GM23338 (cell line): ENCODE measurements around the gene MC2R. TPM values are rescaled to one million over a fixed set of nuclear protein-coding genes. Genes with fewer than 3 reads are reported as not detected.
A peak's percentile ranks its signal among the peaks of the same experiment; 100 is the strongest.

Experiments
- ATAC-seq: fragments of 200-7000 bp; cut with Tn5 transposase; 3 replicates; pipeline ENCODE4 v1.9.1; 2020
- DNase-seq: peaks from one replicate; pipeline ENCODE4 v3.0.0-alpha.2; 2015; ENCODE audit warnings: low spot score
- H2AFZ ChIP-seq: fragments of 200-600 bp; sonication (generic); 2 replicates; pipeline ENCODE4 v1.8.0; 2016; ENCODE audit warnings: antibody characterized with exemption, mild to moderate bottlenecking, moderate library complexity
- H3F3A ChIP-seq: fragments of 200-600 bp; sonication (generic); replicated peaks from 2 replicates; pipeline ENCODE4 v1.8.0; 2017; ENCODE audit warnings: antibody characterized with exemption, mixed run types, low read depth
- H3K27ac ChIP-seq: fragments of 200-600 bp; sonication (generic); 2 replicates; pipeline ENCODE4 v1.6.1; 2016; ENCODE audit warnings: low read depth
- H3K27me3 ChIP-seq: fragments of 200-600 bp; sonication (generic); 2 replicates; pipeline ENCODE4 v1.8.0; 2016; ENCODE audit warnings: mild to moderate bottlenecking, mixed run types, moderate library complexity; ENCODE audit not compliant: insufficient read depth
- H3K36me3 ChIP-seq: fragments of 200-600 bp; sonication (generic); 2 replicates; pipeline ENCODE4 v1.8.0; 2016; ENCODE audit warnings: mild to moderate bottlenecking; ENCODE audit not compliant: insufficient read depth
- H3K4me1 ChIP-seq: fragments of 200-600 bp; sonication (generic); 2 replicates; pipeline ENCODE4 v1.8.0; 2016; ENCODE audit warnings: mild to moderate bottlenecking, moderate library complexity; ENCODE audit not compliant: insufficient read depth
- H3K4me2 ChIP-seq: fragments of 200-600 bp; sonication (generic); 2 replicates; pipeline ENCODE4 v1.7.1; 2017; ENCODE audit warnings: mixed run types
- H3K4me3 ChIP-seq: fragments of 200-600 bp; sonication (generic); 2 replicates; pipeline ENCODE4 v1.6.1; 2016; ENCODE audit warnings: mixed run types
- H3K79me2 ChIP-seq: fragments of 200-600 bp; sonication (generic); replicated peaks from 2 replicates; pipeline ENCODE4 v1.8.0; 2017; ENCODE audit warnings: mild to moderate bottlenecking; ENCODE audit not compliant: insufficient read depth
- H3K9me2 ChIP-seq: fragments of 200-600 bp; sonication (generic); 2 replicates; pipeline ENCODE4 v1.8.0; 2017; ENCODE audit not compliant: insufficient read depth
- H4K20me1 ChIP-seq: fragments of 200-600 bp; sonication (generic); replicated peaks from 2 replicates; pipeline ENCODE4 v1.8.0; 2017; ENCODE audit warnings: mild to moderate bottlenecking; ENCODE audit not compliant: insufficient read depth
- H3K27ac Mint-ChIP-seq: 2 replicates; pipeline ENCODE4 v1.8.0; 2020; ENCODE audit warnings: inconsistent platforms, mild to moderate bottlenecking, moderate library complexity, mixed read lengths
- H3K27me3 Mint-ChIP-seq: 3 replicates; pipeline ENCODE4 v1.8.0; 2022; ENCODE audit warnings: low read depth, mild to moderate bottlenecking, moderate library complexity, mixed read lengths, inconsistent platforms; ENCODE audit not compliant: insufficient read depth, poor library complexity
- H3K36me3 Mint-ChIP-seq: 3 replicates; pipeline ENCODE4 v1.8.0; 2021; ENCODE audit warnings: low read depth, mild to moderate bottlenecking, inconsistent platforms, moderate library complexity, mixed read lengths
- H3K4me1 Mint-ChIP-seq: 3 replicates; pipeline ENCODE4 v1.8.0; 2020; ENCODE audit warnings: mild to moderate bottlenecking, inconsistent platforms, mixed read lengths
- H3K4me3 Mint-ChIP-seq: 3 replicates; pipeline ENCODE4 v1.8.0; 2021; ENCODE audit warnings: moderate library complexity, mild to moderate bottlenecking, inconsistent platforms, mixed read lengths
- H3K9me3 Mint-ChIP-seq: 3 replicates; pipeline ENCODE4 v1.8.0; 2020; ENCODE audit warnings: moderate library complexity, mild to moderate bottlenecking, inconsistent platforms, mixed read lengths
- CREB1 ChIP-seq: fragments of 250-450 bp; sonication (Bioruptor Pico); IDR thresholded peaks from 2 replicates; pipeline ENCODE4 v1.5.0; 2020; ENCODE audit warnings: low read depth, mild to moderate bottlenecking, moderate library complexity
- ETS1 ChIP-seq: IDR thresholded peaks from 2 replicates; pipeline ENCODE4 v1.6.1; 2016; ENCODE audit warnings: antibody characterized with exemption
- EZH2 ChIP-seq: fragments of 200-600 bp; sonication (generic); IDR thresholded peaks from one replicate; pipeline ENCODE4 v1.8.0; 2017; ENCODE audit warnings: antibody characterized with exemption, mild to moderate bottlenecking, low read depth; ENCODE audit not compliant: unreplicated experiment
- EZH2phosphoT487 ChIP-seq: fragments of 200-600 bp; sonication (generic); IDR thresholded peaks from one replicate; pipeline ENCODE4 v1.8.1; 2018; ENCODE audit warnings: antibody characterized with exemption; ENCODE audit not compliant: unreplicated experiment
- JUNB ChIP-seq: IDR thresholded peaks from one replicate; pipeline ENCODE4 v1.6.1; 2016; ENCODE audit warnings: antibody characterized with exemption; ENCODE audit not compliant: unreplicated experiment
- NANOG ChIP-seq: IDR thresholded peaks from 2 replicates; pipeline ENCODE4 v1.6.1; 2016; ENCODE audit warnings: antibody characterized with exemption, borderline replicate concordance
- POLR2AphosphoS5 ChIP-seq: IDR thresholded peaks from 2 replicates; pipeline ENCODE4 v1.6.1; 2016; ENCODE audit warnings: antibody characterized with exemption, low read depth
- STAT1 ChIP-seq: IDR thresholded peaks from one replicate; pipeline ENCODE4 v1.6.1; 2016; ENCODE audit warnings: antibody characterized with exemption; ENCODE audit not compliant: unreplicated experiment
- ZNF114 ChIP-seq: fragments of 250-450 bp; sonication (Bioruptor Pico); IDR thresholded peaks from 2 replicates; pipeline ENCODE4 v1.5.0; 2020; ENCODE audit warnings: mild to moderate bottlenecking, moderate library complexity
- ZNF331 ChIP-seq: fragments of 250-450 bp; sonication (Bioruptor Pico); IDR thresholded peaks from 2 replicates; pipeline ENCODE4 v1.5.0; 2020; ENCODE audit warnings: low read depth, mild to moderate bottlenecking, moderate library complexity
- ZNF462 ChIP-seq: fragments of 250-450 bp; sonication (Bioruptor Pico); IDR thresholded peaks from 2 replicates; pipeline ENCODE4 v1.5.0; 2020; ENCODE audit warnings: mild to moderate bottlenecking, moderate library complexity
- polyA plus RNA-seq: library from polyadenylated mRNA; unstranded; fragments of >200 nt; fragmentation: Nextera tagmentation; extraction: Ambion mirVana; gene quantifications from 2 replicates; pipeline ENCODE4 v1.2.1, GENCODE V29; 2016
- total RNA-seq: library from RNA; depleted of rRNA; stranded (reverse); fragments of >200 nt; shearing (Covaris generic); gene quantifications from 2 replicates; pipeline ENCODE4 v1.2.3, GENCODE V29; 2014
- TF ChIP-seq, protein P1 (sequence below): IDR thresholded peaks from one replicate; pipeline ENCODE4 v1.6.1; 2018; ENCODE audit warnings: antibody characterized with exemption; ENCODE audit not compliant: unreplicated experiment
- TF ChIP-seq, protein P2 (sequence below), 2 experiments: fragments of 200-600 bp in 1 of 2; sonication (generic) in 1 of 2; conservative IDR thresholded peaks; 2 replicates each; pipeline versions ENCODE4 v1.5.1 to v1.6.1; 2016 to 2017; ENCODE audit warnings: antibody characterized with exemption in 2 of 2, low read depth in 2 of 2, mild to moderate bottlenecking in 2 of 2, moderate library complexity in 1 of 2

Gene MC2R
- total and polyA plus RNA-seq, 2 experiments from 2014 or later: not detected

GRCh38 chr18:13872932-13873331, 42.4 kb downstream of the MC2R start:
- H2AFZ ChIP-seq: no peak overlapping the region
- no peak for TF ChIP-seq ETS1
- TF ChIP-seq ZNF331 (CRISPR knock-in tag): no peak
- TF ChIP-seq STAT1: no peak
- no peak for TF ChIP-seq NANOG
- TF ChIP-seq, protein P1, sequence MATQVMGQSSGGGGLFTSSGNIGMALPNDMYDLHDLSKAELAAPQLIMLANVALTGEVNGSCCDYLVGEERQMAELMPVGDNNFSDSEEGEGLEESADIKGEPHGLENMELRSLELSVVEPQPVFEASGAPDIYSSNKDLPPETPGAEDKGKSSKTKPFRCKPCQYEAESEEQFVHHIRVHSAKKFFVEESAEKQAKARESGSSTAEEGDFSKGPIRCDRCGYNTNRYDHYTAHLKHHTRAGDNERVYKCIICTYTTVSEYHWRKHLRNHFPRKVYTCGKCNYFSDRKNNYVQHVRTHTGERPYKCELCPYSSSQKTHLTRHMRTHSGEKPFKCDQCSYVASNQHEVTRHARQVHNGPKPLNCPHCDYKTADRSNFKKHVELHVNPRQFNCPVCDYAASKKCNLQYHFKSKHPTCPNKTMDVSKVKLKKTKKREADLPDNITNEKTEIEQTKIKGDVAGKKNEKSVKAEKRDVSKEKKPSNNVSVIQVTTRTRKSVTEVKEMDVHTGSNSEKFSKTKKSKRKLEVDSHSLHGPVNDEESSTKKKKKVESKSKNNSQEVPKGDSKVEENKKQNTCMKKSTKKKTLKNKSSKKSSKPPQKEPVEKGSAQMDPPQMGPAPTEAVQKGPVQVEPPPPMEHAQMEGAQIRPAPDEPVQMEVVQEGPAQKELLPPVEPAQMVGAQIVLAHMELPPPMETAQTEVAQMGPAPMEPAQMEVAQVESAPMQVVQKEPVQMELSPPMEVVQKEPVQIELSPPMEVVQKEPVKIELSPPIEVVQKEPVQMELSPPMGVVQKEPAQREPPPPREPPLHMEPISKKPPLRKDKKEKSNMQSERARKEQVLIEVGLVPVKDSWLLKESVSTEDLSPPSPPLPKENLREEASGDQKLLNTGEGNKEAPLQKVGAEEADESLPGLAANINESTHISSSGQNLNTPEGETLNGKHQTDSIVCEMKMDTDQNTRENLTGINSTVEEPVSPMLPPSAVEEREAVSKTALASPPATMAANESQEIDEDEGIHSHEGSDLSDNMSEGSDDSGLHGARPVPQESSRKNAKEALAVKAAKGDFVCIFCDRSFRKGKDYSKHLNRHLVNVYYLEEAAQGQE: no peak
- TF ChIP-seq POLR2AphosphoS5: no peak
- no peak for TF ChIP-seq CREB1 (CRISPR knock-in tag)
- TF ChIP-seq, protein P2, sequence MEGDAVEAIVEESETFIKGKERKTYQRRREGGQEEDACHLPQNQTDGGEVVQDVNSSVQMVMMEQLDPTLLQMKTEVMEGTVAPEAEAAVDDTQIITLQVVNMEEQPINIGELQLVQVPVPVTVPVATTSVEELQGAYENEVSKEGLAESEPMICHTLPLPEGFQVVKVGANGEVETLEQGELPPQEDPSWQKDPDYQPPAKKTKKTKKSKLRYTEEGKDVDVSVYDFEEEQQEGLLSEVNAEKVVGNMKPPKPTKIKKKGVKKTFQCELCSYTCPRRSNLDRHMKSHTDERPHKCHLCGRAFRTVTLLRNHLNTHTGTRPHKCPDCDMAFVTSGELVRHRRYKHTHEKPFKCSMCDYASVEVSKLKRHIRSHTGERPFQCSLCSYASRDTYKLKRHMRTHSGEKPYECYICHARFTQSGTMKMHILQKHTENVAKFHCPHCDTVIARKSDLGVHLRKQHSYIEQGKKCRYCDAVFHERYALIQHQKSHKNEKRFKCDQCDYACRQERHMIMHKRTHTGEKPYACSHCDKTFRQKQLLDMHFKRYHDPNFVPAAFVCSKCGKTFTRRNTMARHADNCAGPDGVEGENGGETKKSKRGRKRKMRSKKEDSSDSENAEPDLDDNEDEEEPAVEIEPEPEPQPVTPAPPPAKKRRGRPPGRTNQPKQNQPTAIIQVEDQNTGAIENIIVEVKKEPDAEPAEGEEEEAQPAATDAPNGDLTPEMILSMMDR (conservative IDR thresholded peaks at IDR 0.05; ENCODE audit: low read depth in 2 of 2): no peak
- no peak for TF ChIP-seq JUNB
- no peak for TF ChIP-seq EZH2phosphoT487
- TF ChIP-seq EZH2: no peak
- TF ChIP-seq ZNF462: no peak
- no peak for TF ChIP-seq ZNF114
- Mint-ChIP-seq H3K36me3 (no peaks in the 10 kb centered on the region), H3K27ac (no peak overlapping the region), H3K4me3 (no peak overlapping the region), H3K27me3 (peaks cover 27% of the 10 kb centered on the region), H3K9me3 (no peaks in the 10 kb centered on the region), H3K4me1 (peaks cover 15% of the 10 kb centered on the region)
- H3K79me2 ChIP-seq: no peaks in the 10 kb centered on the region
- no peaks in the 10 kb centered on the region for H4K20me1 ChIP-seq
- H3K9me2 ChIP-seq: no peaks in the 10 kb centered on the region
- H3K36me3 ChIP-seq: no peaks in the 10 kb centered on the region
- peaks cover 11% of the 10 kb centered on the region; the same call in 1 of the 2 replicates for H3K4me1 ChIP-seq
- peaks cover 34% of the 10 kb centered on the region for H3K27me3 ChIP-seq
- no peak overlapping the region for H3K27ac ChIP-seq
- H3K4me3 ChIP-seq: no peak overlapping the region
- ATAC-seq: peak; percentile 27
- H3F3A ChIP-seq: no peaks in the 10 kb centered on the region
- DNase-seq: peak; percentile 16
- no peak overlapping the region for H3K4me2 ChIP-seq
